Measurements from ENCODE around the gene DDR2. TPM values are rescaled to one million over a fixed set of nuclear protein-coding genes. Genes with fewer than 3 reads are reported as not detected.
A peak's percentile ranks its signal among the peaks of the same experiment; 100 is the strongest.

DDR2 gene
- total RNA-seq, 4 donors from 2014 or later: 76.5 to 120 (median 103) TPM

- Histone ChIP-seq H3K27me3 (no peaks in the 10 kb centered on the region), H3K4me1 (peaks cover 0 to 38% (median 7%) of the 10 kb centered on the region in 4 donors), H3K36me3 (no peaks in the 10 kb centered on the region), H3K9me3 (no peaks in the 10 kb centered on the region), H3K4me3 (no peak overlapping the region), H3K27ac (peak overlapping the region in 2 of 4 donors; percentile 85 to 93)
- 92 to 99% methylated on average over 3 of the region's 3 CpGs for WGBS, 2 donors
- no peak for DNase-seq (ENCODE audit: low spot score in 2 of 2)
- no peak for TF ChIP-seq POLR2A (IDR thresholded peaks at IDR 0.05)
- TF ChIP-seq, protein P1, sequence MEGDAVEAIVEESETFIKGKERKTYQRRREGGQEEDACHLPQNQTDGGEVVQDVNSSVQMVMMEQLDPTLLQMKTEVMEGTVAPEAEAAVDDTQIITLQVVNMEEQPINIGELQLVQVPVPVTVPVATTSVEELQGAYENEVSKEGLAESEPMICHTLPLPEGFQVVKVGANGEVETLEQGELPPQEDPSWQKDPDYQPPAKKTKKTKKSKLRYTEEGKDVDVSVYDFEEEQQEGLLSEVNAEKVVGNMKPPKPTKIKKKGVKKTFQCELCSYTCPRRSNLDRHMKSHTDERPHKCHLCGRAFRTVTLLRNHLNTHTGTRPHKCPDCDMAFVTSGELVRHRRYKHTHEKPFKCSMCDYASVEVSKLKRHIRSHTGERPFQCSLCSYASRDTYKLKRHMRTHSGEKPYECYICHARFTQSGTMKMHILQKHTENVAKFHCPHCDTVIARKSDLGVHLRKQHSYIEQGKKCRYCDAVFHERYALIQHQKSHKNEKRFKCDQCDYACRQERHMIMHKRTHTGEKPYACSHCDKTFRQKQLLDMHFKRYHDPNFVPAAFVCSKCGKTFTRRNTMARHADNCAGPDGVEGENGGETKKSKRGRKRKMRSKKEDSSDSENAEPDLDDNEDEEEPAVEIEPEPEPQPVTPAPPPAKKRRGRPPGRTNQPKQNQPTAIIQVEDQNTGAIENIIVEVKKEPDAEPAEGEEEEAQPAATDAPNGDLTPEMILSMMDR (IDR thresholded peaks at IDR 0.05): no peak
- no peak for TF ChIP-seq EP300 (IDR thresholded peaks at IDR 0.05)
These were observed 3.1 kb upstream of the DDR2 start for GRCh38 chr1:162629077-162629627.

DNA sequence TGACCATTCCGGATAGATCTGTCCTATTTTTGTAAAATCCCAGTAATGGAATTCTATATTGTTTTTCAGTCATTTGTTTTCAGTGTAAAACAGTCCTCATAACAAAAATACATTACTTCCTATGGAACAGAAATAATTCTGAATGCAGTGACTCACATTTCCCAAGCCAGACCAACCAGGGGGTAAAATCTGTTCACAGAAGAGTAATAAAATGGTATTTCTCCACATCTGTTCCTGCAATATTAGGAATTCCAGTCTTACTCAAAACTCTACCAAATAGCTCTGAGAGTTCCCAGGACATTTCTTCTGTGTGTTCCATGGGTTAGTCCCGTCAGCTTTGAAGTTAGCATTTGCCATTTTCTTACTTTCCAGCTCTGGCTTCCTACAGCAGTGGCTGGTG, 2.6 kb upstream of the DDR2 start:
- H3K36me3 ChIP-seq: no peaks in the 10 kb centered on the region
- H3K9me3 ChIP-seq: no peaks in the 10 kb centered on the region
- no peak for TF ChIP-seq POLR2A (IDR thresholded peaks at IDR 0.05)
- no peak for TF ChIP-seq EP300 (IDR thresholded peaks at IDR 0.05)
- TF ChIP-seq, protein P1 (IDR thresholded peaks at IDR 0.05): no peak
- no peak for DNase-seq (ENCODE audit: low spot score in 2 of 2)
- peak overlapping the region in 3 of 4 donors; percentile 73 to 93 (median 85) for H3K27ac ChIP-seq
- H3K4me3 ChIP-seq: no peak overlapping the region
- no peaks in the 10 kb centered on the region for H3K27me3 ChIP-seq
- 70 to 72% methylated on average over 2 of the region's 2 CpGs for WGBS, 2 donors
- peaks cover 0 to 43% (median 9%) of the 10 kb centered on the region in 4 donors for H3K4me1 ChIP-seq

- peak in 1 of 2 donors; percentile 46 for DNase-seq (ENCODE audit: low spot score in 2 of 2)
- Histone ChIP-seq H3K27me3 (no peaks in the 10 kb centered on the region), H3K4me1 (peaks cover 0 to 49% (median 13%) of the 10 kb centered on the region in 4 donors), H3K36me3 (no peaks in the 10 kb centered on the region), H3K9me3 (no peaks in the 10 kb centered on the region), H3K27ac (peak overlapping the region; percentile 68 to 93 (median 79)), H3K4me3 (peak overlapping the region; percentile 28 to 56 (median 43))
- 13 to 14% methylated on average over 10 of the region's 10 CpGs for WGBS, 2 donors
- TF ChIP-seq EP300 (IDR thresholded peaks at IDR 0.05) (peak in 1 of 2 donors; percentile 50), POLR2A (IDR thresholded peaks at IDR 0.05) (peak in 1 of 2 donors; percentile 43)
- TF ChIP-seq, protein P1 (IDR thresholded peaks at IDR 0.05): no peak
These were observed 595 bp upstream of the DDR2 start for GRCh38 chr1:162631546-162632191.

GRCh38 chr1:162632698-162633080, 425 bp downstream of the DDR2 start:
- DNase-seq (ENCODE audit: low spot score in 2 of 2): no peak
- Histone ChIP-seq H3K36me3 (no peaks in the 10 kb centered on the region), H3K27me3 (no peaks in the 10 kb centered on the region), H3K27ac (peak overlapping the region; percentile 68 to 93 (median 79)), H3K4me3 (peak overlapping the region; percentile 28 to 56 (median 43)), H3K9me3 (no peaks in the 10 kb centered on the region), H3K4me1 (peaks cover 0 to 40% (median 13%) of the 10 kb centered on the region in 4 donors)
- WGBS, 2 donors: 7 to 24% methylated on average over 4 of the region's 4 CpGs
- TF ChIP-seq, protein P1 (IDR thresholded peaks at IDR 0.05): no peak
- no peak for TF ChIP-seq POLR2A (IDR thresholded peaks at IDR 0.05)
- no peak for TF ChIP-seq EP300 (IDR thresholded peaks at IDR 0.05)

- TF ChIP-seq, protein P1 (IDR thresholded peaks at IDR 0.05): no peak
- no peak for TF ChIP-seq POLR2A (IDR thresholded peaks at IDR 0.05)
- no peak for TF ChIP-seq EP300 (IDR thresholded peaks at IDR 0.05)
- H3K9me3 ChIP-seq: no peaks in the 10 kb centered on the region
- no peak for DNase-seq (ENCODE audit: low spot score in 2 of 2)
- peak overlapping the region; percentile 68 to 93 (median 79) for H3K27ac ChIP-seq
- WGBS, 2 donors: 17 to 23% methylated on average over 8 of the region's 8 CpGs
- no peaks in the 10 kb centered on the region for H3K27me3 ChIP-seq
- H3K4me1 ChIP-seq: peaks cover 0 to 42% (median 13%) of the 10 kb centered on the region in 4 donors
- H3K36me3 ChIP-seq: no peaks in the 10 kb centered on the region
- peak overlapping the region; percentile 28 to 56 (median 43) for H3K4me3 ChIP-seq
These were observed 958 bp downstream of the DDR2 start for GRCh38 chr1:162633081-162633762.
